HG03457 (cell line): ENCODE results near the gene ARID3A.

Experiments
- ATAC-seq: cut with Tn5 transposase; IDR thresholded peaks from one replicate; pipeline ENCODE4 v1.9.1; 2021; ENCODE audit warnings: moderate number of reproducible peaks; ENCODE audit not compliant: unreplicated experiment

The ARID3A gene

DNA sequence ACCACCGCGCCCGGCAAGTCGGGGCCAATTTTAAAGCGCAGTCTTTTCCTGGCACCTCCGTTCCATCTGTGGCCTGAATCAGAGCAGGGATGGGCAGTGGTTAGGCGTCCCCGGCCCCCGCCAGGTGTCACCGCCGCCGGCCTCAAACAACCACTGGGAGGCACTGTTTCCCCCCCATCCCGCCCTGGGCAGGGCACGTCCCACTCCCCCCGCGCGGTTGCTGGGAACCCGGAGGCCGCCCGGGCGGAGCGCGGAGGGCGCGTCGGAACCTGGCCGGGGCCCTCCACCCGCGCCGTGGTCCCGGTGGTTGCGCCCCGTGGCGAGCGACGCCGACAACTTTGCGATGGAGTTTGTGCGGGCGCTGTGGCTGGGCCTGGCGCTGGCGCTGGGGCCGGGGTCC is 74.3 kb downstream of the ARID3A start, which contains the start of gene GRIN3B:
GRIN3B (plus strand) TSS at position 325 of the 400 bp plus-strand sequence; CDS start at position 344, 19 bp downstream.
- no peak for ATAC-seq

DNA sequence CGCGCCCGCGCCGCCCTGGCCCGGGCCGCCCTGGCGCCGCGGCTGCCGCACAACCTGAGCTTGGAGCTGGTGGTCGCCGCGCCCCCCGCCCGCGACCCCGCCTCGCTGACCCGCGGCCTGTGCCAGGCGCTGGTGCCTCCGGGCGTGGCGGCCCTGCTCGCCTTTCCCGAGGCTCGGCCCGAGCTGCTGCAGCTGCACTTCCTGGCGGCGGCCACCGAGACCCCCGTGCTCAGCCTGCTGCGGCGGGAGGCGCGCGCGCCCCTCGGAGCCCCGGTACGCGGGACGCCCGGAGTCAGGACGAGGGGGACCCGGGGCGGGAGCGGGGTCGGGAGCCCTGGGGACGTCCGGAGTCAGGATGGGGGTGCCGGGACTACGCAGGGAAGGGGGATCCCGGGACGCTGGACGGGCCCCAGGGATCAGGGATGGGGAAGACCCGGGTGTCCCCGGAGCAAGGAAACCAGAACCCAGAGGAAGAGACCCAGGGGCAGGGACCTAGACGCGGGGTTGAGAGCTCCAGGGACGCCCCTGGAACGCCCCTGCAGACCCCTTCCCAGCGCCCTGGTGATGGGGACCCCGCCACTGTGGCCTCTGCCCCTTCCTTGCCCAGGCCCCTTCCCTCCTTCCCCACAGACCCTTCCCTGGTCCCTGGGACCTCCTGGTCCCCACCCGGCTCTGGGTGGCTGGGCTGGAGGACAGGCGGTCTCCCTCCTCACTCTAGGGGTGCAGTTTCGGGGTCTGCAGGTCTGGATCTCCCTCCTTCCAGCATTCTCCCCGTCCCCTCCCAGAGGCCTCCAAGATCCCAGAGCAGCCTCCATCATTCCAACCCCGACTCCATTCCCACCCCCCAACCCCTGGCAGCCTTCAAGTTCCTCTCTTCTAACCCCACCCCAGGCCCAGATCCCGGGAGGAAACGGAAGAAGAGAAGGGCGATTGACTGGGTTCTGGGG is 75.0 kb downstream of the ARID3A start:
- ATAC-seq = no peak

DNA sequence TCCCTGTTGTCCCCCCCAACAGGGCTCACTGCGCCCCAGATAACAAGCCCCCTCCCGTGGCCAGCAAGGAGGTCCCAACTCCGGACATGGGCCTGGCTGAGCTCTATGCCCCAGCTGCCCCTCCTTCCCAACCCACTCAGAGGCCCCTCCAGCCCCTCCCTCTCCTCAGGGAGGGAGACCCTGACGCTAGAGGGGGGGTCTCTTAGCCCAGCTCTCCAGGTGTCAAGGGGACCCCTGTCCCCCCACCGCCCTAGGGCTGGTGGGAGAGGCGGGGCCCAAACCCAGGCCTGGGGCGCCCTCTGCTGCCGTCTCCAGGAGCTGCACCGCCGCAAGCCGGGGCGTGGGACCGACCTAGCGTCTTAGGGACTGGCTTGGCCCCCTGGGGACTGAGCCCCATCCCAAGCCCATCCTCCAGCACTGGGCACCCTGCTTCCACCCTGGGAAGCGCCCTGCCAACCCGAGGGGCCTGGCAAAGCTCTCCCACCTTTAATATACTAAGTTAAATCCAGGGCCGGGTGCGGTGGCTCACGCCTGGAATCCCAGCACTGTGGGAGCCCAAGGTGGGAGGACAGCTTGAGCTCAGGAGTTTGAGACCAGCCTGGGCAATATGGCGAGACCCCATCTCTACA is 75.8 kb downstream of the ARID3A start:
- ATAC-seq = no peak

DNA sequence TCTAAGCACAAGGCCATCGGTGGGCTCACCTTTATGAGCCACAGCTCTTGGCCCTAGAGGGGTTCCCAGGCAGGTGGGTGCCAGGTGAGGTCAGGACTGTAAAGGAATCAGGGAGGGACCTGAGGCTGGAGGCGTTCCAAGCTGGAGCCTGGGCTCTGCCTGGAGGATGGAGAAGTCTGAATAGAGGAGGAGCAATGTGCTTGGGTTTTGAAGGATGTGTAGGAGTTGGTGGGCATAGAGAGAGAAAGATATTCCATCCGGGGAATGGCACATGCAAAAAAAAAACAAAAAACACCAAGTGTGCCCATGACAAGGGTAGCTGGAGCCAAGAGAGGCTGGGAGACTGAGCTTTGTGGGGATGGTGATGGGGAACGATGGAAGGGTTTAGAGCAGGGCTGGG is 76.8 kb downstream of the ARID3A start:
- no peak for ATAC-seq

DNA sequence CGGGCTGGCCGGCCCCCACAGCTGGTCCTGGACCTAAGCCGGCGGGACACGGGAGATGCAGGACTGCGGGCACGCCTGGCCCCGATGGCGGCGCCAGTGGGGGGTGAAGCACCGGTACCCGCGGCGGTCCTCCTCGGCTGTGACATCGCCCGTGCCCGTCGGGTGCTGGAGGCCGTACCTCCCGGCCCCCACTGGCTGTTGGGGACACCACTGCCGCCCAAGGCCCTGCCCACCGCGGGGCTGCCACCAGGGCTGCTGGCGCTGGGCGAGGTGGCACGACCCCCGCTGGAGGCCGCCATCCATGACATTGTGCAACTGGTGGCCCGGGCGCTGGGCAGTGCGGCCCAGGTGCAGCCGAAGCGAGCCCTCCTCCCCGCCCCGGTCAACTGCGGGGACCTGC is 77.4 kb downstream of the ARID3A start:
- ATAC-seq = no peak

DNA sequence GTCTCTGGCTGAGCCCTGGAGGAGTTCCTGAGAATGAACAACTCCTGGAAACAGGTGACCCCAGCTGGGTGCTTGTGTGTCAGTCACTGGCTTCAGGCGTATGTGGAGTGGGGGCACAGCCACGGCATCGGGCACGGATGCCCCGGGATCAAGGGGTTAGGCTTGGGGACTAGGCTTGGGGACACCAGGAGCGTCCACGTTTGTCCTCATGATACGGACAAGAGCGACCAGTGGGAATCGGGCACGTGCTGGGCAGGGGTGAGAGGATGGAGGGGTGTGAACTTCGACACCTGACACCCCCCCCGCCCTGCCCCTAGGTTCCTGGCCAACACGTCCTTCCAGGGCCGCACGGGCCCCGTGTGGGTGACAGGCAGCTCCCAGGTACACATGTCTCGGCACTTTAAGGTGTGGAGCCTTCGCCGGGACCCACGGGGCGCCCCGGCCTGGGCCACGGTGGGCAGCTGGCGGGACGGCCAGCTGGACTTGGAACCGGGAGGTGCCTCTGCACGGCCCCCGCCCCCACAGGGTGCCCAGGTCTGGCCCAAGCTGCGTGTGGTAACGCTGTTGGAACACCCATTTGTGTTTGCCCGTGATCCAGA is 78.5 kb downstream of the ARID3A start:
- no peak for ATAC-seq

DNA sequence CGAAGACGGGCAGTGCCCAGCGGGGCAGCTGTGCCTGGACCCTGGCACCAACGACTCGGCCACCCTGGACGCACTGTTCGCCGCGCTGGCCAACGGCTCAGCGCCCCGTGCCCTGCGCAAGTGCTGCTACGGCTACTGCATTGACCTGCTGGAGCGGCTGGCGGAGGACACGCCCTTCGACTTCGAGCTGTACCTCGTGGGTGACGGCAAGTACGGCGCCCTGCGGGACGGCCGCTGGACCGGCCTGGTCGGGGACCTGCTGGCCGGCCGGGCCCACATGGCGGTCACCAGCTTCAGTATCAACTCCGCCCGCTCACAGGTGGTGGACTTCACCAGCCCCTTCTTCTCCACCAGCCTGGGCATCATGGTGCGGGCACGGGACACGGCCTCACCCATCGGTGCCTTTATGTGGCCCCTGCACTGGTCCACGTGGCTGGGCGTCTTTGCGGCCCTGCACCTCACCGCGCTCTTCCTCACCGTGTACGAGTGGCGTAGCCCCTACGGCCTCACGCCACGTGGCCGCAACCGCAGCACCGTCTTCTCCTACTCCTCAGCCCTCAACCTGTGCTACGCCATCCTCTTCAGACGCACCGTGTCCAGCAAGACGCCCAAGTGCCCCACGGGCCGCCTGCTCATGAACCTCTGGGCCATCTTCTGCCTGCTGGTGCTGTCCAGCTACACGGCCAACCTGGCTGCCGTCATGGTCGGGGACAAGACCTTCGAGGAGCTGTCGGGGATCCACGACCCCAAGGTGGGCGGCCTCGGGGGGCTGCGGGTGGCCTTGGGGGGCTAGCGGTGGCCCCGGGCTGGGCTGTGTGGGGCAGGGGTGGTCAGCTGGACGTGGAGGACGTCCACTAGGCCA is 79.2 kb downstream of the ARID3A start:
- no peak for ATAC-seq

DNA sequence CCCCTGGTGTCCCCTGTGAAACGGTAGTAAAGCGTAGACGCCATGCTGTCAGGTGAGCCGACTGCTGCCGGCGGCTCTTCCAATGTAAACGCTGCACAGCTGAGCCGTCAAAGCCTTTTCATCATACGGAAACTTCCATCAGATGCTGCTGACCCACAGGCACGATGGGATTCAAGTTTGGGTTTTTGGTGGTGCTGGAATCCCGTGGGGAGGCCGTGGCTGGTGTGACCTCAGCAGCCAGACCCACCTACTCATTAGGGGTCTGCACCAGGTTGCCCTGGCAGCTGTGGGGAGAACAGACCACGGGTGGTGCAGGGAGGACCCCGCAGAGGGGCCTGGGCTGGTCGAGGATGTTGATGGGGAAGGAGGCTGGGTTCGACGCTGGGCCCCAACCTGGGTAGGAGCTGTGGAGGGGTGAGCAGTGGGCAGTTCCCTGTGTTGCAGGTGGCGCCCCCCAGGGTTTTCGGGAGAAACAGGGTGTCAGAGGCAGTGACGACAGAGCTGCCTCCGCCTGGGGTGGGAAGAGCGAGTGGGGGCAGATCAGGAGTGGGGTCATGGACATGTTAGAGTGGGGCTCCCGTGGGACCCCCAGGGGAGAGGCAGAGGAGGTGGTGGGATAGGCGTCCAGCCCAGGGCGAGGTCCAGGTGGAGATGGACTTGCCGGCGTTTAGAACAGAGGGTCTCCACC is 81.0 kb downstream of the ARID3A start:
- ATAC-seq = no peak

DNA sequence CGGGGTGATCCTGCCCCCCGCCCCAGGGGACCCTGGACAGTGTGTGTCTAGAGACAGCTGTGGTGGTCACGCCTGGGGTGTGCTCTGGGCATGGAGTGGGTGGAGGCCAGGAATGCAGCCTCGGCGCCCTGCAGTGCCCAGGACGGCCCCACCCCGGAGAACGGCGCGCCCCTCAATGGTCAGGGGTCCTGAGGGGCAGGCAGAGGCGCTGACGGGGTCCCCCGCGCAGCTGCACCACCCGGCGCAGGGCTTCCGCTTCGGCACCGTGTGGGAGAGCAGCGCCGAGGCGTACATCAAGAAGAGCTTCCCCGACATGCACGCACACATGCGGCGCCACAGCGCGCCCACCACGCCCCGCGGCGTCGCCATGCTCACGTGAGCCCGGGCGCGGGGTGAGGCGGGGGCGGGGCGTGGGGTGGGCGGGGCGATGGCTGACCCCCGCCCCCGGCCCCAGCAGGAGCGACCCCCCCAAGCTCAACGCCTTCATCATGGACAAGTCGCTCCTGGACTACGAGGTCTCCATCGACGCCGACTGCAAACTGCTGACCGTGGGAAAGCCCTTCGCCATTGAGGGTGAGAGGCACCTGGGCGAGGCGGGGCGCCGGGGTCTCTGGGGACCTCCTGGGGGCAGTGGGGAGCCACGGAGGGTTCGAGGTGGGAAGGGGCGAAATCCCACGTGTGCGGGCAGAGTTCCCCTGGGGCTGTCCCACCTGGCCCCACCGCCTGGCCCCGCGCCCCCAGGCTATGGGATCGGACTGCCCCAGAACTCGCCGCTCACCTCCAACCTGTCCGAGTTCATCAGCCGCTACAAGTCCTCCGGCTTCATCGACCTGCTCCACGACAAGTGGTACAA is 81.8 kb downstream of the ARID3A start:
- ATAC-seq = no peak

DNA sequence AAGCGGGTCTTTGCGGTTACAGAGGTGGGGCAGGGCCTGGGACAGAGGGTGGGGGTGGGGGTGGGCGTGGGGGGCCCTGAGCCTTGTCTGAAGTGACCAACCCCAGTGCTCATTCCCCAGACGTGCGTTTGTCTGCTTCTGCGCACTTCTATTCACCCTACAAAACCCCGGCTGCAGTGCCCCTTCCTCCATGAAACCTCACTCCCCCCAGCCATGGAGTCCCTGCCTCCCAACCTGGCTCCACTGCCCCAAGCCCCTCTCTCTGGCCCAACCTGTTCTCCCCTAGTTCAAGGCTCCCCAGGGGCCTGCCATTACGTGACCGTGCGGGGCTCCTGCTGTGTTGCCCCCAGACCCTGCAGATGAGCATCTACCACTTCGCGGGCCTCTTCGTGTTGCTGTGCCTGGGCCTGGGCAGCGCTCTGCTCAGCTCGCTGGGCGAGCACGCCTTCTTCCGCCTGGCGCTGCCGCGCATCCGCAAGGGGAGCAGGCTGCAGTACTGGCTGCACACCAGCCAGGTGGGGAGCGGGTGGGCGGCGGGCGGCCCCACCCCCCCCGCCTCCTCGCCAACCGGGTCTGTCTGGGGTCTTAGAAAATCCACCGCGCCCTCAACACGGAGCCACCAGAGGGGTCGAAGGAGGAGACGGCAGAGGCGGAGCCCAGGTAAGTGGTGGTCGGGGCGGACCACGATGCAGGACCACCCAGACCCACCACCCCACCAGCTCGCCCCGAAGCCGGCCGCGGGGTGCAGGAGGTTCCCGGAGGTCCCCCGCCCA is 82.6 kb downstream of the ARID3A start:
- no peak for ATAC-seq

DNA sequence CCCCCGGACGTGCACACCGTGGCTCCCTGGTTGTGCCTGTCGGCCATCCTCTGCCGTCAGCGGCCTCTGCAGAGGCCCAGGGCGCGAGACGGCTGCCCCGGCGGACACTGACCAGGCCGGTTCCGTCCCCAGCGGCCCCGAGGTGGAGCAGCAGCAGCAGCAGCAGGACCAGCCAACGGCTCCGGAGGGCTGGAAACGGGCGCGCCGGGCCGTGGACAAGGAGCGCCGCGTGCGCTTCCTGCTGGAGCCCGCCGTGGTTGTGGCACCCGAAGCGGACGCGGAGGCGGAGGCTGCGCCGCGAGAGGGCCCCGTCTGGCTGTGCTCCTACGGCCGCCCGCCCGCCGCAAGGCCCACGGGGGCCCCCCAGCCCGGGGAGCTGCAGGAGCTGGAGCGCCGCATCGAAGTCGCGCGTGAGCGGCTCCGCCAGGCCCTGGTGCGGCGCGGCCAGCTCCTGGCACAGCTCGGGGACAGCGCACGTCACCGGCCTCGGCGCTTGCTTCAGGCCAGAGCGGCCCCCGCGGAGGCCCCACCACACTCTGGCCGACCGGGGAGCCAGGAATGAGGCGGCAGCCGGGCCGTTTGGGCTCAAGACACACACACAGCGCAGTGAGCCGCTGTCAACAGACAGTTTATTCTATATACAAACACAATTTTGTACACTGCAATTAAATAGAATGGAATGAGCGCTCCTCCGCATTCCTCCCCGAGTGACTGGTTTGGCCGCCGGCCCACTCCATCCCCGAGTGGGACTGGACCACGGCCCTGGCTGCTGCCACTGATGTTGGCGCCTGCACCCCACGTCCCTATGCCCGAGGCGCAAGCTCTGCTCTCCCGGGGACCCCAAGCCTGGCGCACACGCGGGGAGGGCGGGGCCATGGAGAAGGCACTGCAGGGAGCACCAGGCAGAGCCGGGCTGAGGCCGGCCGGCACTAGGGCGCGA is 83.5 kb downstream of the ARID3A start:
- ATAC-seq = no peak

DNA sequence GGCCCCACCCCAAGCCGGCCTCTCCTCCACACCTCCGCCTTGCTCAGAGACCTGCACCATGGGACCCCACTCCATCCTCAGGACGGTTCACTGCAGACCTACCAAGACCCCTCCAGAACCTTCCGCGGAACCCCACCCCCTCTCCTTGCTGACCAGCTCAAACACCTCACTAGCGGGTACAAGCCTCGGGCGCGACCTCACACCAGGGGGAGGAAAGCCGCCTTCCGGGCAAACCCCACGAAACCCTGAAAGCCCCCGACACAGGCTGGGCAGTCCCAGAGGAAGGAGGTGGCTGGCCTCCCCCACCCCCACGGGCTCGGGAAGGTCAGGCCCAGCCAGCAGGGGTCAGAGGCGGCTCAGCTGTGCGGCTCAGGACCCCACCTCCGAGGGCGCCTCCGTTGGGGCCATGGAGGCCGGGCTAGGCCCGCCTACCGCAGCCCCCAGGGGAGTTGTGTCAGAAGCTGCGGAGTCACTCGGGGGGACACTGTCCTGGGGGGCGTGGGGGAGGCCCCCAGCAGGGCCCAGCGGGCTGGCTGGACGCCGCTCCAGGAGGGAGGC is 84.2 kb downstream of the ARID3A start:
- ATAC-seq = no peak

DNA sequence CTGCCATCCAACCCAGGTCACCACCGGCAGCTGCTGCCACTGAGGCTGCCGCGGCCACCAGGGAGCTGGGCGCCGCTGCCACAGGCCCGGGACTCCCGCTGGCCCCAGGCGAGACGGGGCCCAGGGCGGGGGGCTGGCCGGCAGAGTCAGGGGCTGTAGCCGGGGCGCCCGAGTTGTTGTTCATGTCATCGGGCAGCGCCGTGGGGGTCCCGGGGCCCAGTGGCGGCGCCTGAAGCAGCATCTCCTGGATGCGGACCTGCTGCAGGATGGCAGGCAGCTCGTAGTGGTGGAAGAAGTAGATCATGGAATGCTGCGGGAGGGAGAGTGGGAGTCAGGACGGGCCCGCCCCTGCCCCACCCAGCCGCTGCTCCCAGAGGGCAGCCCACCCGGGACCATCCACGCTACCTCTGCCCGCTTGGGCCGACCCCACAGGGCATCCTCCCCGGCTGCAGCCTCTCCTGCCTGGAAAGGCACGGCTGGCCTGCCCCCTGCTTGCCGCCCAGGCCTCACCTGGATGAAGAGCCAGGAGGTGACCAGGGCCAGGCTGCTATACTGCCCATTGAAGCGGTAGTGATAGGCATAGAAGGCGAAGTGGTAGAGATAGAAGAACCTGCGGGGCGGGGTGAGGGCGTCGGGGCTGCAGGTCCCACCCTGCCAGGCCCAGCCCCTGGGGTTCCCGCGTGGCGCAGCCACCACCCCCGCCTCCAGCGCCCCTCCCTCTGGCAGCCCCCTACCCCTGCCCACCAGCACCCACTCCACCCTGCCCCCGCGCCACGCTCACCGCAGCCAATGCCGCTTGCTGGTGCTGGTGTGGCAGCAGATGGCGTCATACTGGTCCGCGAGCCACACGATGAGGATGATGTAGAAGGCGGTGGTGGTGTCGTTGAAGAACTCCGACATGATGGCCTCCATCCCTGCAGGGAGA is 85.0 kb downstream of the ARID3A start:
- no peak for ATAC-seq

DNA sequence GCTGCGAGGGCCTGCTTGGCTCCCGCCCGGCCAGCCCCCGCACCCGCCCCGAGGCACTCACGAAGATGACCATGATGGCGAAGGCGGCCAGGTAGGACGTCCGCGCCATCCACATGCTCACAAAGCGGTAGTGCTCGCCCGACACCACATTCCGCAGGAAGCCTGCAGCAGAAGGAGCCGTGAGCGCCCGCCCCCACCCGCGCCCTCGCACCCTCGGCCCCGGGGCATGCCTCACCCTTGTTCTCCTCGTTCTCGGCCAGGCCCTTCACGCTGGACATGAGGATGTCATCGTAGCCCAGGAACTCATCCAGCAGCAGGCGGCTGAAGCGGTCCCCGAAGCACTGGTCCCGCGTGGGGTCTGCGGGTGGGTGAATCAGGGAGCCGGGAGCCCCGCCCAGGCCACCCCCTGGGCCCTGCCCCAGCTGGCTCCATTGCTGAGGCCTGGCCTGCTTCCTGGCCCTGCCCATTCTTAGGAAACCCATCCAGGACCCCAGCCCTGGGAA is 86.0 kb downstream of the ARID3A start:
- ATAC-seq = no peak

DNA sequence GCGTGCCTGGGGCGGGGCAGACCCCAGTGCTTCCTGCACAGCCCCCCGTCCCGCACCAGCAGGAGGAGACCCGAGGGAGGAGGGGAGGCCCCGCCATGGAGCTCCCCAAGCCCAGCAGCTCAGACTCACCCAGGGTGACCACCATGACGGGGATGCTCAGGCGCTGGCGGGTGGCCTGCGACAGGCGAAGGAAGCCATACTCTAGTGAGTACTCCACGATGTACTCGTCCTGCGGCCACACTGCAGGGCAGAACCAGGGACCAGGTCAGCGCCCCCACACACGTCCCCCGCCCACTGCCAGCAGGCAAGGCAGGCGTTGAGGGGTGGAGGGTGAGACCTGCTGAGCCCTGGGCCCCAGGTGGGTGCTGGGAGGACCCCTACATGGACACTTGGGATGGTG is 86.5 kb downstream of the ARID3A start:
- ATAC-seq = no peak

DNA sequence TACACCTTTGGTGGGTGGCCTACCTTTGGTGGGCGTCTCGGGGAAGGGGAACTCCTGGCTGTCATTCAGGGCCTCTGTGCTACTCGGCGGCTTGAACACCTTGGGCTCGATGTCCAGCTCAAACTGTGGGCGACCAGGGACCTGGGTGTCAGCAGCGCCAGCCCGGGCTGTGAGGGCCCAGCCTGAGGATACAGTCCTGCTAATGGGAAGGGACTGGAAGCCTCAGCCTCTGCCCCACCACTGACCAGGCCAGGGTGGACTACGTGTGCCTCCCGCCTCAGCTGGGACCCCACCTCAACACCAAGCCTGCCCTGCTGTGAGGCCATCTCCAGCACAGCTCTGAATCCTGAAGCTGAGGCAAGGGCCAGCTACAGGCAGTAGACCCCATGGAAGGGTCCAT is 87.4 kb downstream of the ARID3A start:
- ATAC-seq = no peak
